Forelimb muscle (tissue), 1 donor: Measurements from ENCODE around the gene HLCS. TPM values are rescaled to one million over a fixed set of nuclear protein-coding genes. Genes with fewer than 3 reads are reported as not detected.

Experiments used
- DNase-seq: peaks from one replicate; pipeline ENCODE4 v3.0.0-alpha.2; 2013; ENCODE audit warnings: low read depth
- polyA plus RNA-seq: library from polyadenylated mRNA; unstranded; fragments of 120-200 nt; gene quantifications from one replicate; pipeline ENCODE4 v1.2.1, GENCODE V29; 2013; ENCODE audit not compliant: insufficient read length

The HLCS gene
- polyA plus RNA-seq, 1 donor: 10.9 TPM

DNA sequence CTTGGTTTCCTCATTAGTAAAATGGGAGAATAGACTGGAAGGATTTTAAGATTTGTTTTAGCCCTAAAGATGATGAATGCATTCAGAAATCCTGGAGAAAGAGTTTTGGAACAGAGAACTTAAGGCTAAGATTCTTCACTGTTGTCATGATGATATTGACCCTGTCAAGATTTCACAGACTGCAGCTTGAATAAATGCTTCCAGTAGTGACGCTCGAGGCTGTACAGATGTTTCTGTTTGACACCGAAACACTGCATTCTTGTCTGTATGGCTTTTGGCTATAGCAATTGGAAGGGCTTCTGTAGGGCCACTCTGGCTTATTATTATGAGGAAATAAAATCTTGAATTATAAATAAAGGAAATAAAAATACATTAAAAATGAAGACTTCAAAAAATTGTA is 241.8 kb downstream of the HLCS start:
- no peak for DNase-seq

- no peak for DNase-seq
These were observed 243.0 kb downstream of the HLCS start for GRCh38 chr21:36723371-36723881.

- no peak for DNase-seq
These were observed 243.8 kb downstream of the HLCS start for GRCh38 chr21:36722370-36723368.

DNA sequence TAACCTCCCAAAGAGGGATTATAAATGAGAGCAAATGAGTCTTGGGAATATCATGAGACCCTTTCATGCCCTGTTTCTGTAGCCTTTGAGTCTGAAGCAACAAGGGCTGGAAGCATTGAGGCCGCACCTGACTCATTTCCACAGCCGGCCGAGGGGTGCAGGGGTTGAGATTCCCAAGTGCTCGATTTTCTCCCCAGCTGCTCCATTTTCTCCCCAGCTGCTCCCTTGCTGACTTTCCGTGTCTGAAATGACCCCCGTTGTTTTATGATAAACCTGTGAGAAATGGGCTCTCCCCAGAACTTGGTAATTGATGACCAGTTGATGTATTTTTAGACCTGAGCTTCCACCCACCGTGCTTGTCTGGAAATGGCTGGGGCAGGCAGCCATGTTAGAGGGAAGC is 244.7 kb downstream of the HLCS start:
- no peak for DNase-seq

DNA sequence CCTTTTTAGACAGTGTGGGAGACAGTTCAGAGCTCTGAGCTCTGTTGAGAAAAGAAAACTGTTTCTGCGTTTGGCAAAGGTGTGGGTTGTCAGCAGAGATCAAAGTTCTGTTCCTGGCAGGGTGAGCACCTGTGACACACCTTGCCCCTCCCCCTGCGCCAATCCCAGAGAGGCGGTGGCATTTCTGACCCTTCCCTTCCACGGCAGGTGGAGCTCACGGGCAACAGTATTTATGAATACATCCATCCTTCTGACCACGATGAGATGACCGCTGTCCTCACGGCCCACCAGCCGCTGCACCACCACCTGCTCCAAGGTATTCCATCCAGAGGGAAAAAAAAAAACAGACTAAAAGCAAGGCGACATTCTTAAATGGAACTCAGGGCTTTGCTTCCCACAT is 246.9 kb downstream of the HLCS start:
- no peak for DNase-seq

DNA sequence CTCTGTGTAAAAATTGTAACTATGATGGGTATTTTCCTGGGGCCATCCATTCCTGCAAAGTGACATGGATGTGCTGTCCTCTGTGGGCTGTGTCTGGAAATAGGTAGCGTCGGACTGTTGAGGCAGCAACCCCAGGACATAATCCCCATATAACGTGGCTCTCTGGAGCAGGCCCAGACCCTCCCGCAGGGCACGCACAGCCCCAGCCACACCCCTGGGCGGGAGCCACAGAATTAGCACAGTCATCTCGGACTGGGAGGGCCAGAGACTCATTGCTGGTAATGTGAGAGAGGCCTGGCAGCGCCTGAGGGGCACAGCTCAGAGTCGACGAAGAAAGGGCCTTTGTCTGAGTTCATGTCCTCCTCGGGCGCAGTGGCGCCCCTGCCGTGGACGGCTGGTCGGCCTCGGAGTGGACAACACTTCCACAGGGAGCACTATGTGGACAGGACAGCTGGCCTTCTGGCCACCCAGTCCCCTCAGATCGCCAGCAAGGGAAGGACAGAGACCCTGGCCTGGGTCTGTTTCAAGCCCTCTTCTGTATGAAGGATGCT is 247.4 kb downstream of the HLCS start:
- no peak for DNase-seq

DNA sequence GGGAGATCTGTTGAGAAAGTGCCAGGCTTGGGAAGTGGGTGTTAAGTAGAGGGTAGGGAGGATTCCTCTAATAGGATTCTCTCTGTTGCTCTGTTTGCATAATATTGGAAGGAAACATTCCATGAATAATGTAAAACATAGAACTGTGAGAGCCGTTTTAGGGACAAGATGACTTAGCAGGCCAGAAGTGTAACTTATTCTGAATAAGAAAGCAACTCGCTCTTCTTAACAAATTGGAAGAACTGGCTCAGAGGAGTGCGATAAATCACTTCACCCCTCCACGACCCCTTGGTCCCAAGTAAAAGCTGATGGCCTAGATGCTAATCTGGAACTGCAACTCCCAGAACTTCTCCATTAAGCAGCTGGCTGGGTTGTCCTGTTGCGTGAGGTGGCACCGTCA is 248.5 kb downstream of the HLCS start:
- DNase-seq: no peak

- no peak for DNase-seq
These were observed 249.6 kb downstream of the HLCS start for GRCh38 chr21:36716836-36717235.

DNA sequence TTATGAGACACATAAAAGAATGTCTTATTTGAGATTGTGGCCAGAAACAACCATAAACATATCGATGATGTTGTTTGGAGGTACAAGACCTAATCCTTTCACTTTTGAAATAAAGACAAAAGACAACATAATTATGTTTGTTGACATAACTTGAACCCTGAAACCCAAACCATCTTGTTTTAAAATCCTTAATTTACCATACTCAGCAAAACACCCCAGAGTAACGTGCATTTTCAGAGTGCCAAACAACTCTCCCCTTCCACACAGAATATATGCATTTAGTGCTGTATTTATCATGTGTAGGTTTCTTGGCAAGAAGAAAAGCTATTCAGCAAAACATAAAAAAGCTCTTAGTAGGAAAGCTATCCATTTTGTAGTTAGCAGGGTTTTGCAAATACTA is 250.1 kb downstream of the HLCS start:
- DNase-seq: no peak

DNA sequence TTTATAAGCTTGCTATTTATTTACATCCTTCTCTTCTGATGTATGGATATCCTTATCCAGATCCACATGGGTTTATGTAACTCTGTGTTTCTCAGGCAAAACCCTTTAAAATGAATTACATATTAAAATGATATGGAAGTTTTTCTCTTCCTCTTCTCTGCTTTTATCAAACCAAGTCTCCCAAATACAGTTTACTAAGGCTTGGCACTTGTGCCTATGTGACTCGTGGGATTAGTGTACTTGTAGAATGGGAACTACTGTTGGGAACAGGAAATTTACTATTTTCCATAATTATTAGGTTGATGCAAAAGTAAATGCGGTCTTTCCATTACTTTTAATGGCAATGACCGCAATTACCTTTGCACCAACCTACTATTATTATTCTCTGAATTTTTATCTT is 252.7 kb downstream of the HLCS start:
- DNase-seq: no peak

- DNase-seq: no peak
These were observed 255.8 kb downstream of the HLCS start for GRCh38 chr21:36710729-36711048.

- DNase-seq: no peak
These were observed 256.4 kb downstream of the HLCS start for GRCh38 chr21:36709868-36710728.

- no peak for DNase-seq
These were observed 257.2 kb downstream of the HLCS start for GRCh38 chr21:36709030-36709867.

DNA sequence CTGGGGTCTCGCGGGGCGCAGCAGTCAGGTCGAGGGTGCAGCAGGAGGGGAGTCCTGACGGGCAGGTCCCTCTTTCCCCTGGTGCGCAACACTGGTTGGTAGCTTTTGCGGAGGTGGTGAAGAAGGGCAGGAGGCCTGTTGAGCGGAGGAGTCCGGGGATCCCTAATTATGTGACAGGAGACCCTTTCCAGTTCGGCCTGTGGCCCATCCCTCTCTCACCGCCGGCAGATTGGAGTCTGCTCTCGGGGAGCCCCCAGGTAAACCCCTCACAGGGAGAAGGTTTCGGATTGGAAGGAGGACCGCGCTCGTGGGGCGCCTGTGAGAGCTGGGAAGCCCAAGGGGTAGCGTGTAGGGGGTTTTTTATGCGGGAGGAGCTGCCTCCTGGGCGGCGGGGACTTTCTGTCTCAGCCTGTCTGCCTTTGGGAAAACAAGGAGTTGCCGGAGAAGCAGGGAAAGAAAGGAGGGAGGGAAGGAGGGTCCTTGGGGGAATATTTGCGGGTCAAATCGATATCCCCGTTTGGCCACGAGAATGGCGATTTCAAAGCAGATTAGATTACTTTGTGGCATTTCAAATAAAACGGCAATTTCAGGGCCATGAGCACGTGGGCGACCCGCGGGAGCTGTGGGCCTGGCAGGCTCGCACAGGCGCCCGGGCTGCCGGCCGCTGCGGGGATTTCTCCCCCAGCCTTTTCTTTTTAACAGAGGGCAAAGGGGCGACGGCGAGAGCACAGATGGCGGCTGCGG is 258.0 kb downstream of the HLCS start:
- no peak for DNase-seq

DNA sequence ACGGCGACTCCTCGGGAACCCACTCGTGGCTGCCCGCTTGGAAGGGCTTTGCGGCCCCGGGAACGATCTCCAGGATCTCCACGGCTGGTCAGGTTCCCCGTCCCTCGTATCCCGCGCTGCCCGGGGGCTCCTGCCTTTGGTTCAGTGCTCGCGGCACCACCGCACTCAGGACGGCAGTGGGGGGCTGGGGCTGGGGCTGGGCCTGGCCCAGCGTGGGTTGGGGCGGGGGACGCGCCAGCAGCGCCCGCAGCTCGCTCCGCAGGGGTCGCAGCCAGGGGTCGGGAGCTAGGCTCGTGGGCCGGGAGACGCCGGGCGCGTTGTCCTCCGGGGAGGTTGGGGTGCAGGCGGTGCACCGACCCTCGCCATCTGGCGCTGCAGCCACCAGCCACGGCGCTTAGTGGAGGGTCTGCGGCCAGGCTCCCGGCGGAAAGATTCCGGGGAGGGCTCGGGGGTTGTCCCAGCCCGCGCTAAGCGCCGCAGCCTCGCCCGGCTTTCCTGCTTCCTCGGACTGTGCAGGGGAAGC is 258.6 kb downstream of the HLCS start:
- no peak for DNase-seq

DNA sequence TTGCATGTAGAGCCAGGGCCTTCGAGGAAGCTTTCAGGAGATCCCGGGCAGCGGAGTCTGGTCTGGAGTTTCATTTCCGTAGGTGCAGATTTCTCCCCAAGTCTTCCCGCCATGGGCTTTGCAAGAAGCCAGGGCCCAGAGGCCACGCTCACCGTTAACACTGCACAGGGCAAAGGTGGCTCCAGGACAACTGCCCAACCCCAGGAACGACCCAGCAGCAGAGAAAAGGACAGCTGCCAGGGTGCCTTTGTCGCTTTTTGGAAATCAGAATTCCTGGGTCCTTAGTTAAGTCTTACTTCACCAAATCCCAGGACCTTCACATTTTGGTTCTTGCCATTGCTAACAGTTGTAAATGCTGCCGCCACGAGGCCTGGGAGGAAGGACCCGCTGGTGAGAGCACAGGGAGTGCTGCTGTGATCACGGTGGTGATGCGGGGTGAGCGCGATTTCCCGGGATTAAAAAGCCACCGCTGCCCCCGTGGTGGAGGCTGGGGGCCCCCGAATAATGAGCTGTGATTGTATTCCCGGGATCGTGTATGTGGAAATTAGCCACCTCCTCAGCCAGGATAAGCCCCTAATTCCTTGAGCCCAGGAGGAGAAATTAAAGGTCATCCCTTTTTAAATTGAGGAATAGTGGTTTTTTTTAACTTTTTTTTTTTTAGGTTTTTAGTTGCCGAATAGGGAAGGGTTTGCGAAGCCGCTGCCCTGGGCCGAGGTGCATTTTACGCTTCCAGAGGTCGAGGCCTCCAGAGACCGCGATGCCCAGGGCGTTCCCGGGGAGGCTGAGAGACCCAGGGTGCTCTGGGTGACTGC is 259.3 kb downstream of the HLCS start:
- DNase-seq: no peak

DNA sequence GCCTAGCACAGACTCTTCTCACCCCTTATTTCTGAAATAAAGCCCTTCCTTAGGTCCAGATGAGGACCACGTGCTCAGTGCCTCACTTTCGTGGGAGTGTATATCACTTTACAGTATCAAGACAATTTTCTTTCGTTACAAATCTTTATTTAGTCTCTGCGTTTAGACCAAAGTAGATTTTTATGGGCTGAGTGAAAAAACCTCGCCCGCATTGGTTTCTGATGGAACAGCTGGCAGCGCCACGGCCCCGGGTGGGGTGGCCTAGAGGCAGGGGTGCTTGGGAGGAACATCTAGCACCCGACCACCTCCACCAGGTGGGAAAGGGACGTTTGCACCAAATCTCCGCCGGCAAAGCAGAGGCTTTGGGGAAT is 260.0 kb downstream of the HLCS start:
- no peak for DNase-seq

DNA sequence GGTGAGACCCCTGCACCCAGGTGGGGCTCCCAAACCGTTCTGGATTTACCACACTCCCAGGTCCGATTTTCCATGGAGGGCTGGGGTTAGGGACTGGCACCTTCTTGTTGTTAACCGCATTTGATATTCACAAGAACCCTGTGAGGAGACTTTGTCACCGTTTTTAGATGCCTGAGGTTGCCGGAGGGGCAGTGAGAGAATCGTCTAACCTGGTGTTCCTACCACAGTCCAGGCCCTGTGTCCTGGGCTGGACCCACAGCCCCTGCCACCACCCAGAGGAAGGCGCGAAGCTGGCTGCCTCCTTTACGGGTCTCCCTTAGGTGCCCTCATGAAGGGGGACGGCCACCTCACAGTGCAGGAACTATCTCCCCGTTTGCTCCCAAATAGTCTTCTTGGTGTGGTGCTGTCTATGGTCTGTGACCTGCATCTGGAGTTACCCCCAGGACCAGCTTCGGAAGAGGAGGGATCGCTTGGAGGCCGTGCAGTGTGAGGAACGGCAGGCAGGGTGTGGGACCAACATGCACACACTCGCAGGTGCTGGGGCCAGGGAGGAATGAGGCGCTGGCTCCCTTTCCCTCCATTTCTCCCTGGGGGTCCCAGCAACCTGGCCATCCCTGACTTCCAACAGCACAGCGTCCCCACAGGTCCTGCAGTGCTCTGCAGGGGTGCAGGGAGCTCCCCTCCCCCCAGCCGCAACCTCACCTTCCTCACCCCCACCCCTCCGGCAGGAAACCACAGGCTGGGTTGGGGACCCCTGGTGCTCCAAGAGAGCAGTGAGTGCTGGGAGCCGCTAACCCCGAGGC is 260.6 kb downstream of the HLCS start:
- no peak for DNase-seq
